Activated gamma-delta T cell treated with Interleukin-2 at 50 U/mL for 16 hours (primary cell): ENCODE data around the gene KREMEN2.
A peak's percentile ranks its signal among the peaks of the same experiment; 100 is the strongest.
"Not testable (repeated sequence)": the region's sequence is repeated elsewhere in the genome, so short reads cannot be mapped to it uniquely, and the experiment has no call there.

ENCODE experiments used
- DNase-seq: peaks from one replicate; pipeline ENCODE4 v3.0.0-alpha.2; 2020

The KREMEN2 gene

DNA sequence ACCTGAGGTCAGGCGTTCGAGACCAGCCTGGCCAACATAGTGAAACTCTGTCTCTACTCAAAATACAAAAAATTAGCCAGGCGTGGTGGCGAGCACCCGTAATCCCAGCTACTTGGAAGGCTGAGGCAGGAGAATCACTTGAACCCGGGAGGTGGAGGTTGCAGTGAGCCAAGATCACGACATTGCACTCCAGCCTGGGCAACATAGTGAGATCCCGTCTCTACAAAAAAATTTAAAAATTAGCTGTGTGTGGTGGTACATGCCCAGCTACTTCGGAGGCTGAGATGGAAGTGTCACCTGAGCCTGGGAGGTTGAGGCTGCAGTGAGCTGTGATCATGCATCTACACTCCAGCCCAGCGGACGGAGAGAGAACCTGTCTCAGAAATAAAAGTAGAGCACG is 20.4 kb upstream of the KREMEN2 start:
- DNase-seq = not testable (repeated sequence)

DNA sequence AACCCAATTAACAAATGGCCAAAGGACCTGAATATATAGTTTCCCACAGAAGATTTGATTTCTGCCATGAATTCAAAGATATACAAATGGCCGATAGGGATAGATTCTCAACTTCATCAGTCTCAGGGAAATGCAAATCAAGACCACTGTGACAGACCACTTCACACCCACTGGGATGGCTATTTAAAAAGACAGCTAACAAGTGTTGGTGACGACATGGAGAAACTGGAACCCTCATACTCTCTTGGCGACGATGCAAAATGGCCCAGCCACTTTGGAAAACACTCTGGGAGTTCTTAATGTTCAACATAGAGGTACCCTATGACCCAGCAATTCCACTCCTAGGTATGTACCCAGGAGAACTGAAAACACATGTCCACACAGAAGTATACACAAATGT is 17.4 kb upstream of the KREMEN2 start:
- no peak for DNase-seq

DNA sequence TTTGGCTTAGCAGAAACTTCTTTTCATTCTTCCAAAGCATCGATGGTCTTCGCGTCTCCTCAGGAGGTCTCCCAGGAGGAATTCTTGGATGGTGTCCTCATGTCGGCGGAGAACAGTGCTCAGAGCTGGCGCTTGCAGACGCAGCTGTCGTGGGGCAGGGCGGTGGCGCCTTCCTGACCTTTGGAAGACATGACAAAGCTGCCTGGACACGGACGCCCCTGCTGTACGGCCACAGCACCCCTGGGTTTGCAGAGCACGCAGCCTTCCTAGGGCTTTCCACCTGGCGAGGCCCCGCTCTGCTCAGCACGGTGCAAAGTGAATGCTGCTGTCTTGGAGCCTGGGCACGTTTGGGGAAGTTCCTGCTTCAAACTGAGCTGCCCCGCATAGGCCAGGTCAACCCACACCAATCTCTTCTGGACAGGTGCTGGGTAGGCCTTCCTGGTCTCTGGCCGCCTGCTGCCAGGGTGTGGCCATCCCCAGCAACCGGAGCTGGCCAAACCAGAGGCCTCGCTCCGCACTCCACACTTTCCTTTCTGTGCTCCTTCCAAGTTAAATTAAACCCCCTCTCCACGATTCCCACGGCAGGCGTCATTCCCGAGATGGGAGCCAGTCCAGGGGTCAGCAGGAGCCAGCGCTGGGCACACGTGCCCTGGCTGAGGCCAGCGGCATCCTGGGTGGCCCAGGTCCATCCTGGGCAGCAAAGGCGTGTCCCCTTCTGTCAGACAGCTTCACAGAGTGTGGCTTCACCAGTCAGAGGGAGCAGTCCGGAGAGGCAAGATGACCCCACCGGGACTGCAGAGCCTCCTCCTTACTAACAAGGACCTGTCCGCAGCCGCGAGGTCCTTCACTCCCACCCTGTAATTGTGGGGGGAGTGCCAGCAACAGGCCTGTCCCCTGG is 15.0 kb upstream of the KREMEN2 start:
- no peak for DNase-seq

DNA sequence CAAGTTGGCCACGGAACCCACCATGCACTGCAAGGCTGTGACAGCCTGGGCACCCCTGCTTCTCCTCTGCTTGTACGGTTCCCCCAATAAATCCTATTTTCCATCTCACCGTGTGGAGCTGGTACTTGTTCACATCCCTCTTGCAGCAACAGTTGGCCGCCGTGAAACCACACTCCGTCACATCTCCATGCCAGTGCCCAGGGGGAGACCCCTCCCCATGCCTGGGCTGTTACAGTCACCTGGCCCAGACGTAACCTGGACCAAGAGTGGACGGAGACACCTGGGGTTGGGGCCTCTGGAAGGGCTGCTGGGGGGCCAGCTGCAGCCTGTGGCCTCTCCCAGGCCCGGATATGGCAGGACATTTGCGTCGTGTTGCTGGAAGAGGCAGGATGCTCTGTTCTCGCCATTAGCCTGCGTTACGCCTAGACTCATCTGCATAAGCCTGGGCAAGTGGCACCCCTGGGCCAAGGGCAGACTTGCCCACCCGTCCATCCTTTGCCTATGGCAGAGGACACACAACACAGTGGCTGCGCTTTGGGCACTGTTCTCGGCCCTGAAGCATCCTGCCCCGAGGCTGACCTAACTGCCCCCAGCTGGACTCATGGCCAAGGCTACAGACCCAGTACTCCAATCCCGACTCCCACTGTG is 14.2 kb upstream of the KREMEN2 start:
- no peak for DNase-seq

DNA sequence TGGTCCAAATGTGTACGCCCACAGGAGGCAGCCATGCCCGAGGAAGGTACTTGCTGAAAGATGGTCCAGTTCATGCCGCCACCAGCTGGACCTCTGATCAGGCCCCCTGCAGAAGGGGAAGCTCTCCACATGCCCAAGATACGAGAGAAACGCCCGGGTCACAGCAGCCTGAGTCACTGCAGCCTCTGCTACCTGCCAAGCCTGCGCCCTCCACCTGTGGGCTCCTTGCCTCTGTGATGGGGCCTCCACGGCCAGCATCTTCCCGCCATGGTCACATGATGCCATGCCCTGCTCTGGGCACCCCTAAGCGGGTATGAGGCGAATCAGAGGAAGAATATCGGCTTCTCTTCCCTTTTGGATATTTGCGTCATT is 13.7 kb upstream of the KREMEN2 start:
- DNase-seq = no peak

DNA sequence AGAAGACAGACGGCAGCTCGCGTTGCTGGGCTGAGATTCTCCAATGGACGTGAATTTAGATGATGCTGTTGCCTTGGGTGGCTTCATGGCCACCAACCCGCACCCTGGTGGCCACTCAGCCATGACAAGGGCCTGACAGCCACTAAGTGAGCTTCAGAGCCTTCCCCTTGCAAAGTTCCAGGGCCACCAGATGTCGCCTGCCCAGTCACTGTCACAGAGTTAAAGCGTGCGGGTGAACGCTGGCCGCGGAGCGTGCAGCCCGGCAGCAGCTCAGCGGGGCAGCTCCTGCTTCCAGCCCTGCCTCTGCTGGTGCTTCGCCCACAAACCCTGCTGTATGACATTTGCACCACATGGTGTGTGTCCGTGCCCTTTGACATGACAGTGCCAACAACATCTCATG is 13.3 kb upstream of the KREMEN2 start:
- DNase-seq = no peak

DNA sequence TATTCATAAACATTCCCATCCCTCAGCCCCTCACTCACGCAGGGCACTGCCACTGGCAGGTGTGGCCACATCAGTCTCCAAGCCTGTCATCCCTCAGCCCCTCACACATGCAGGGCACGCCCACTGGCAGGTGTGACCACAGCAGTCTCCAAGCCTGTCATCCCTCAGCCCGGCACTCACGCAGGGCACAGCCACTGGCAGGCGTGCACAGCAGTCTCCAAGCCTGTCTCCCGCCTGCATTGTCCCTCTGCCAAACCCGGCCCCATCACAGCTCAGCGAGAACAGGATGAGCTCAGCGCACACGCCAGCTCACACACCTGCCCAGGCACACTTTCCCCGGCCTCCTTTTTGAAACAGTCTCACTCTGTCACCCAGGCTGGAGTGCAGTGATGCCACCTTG is 11.4 kb upstream of the KREMEN2 start:
- no peak for DNase-seq

DNA sequence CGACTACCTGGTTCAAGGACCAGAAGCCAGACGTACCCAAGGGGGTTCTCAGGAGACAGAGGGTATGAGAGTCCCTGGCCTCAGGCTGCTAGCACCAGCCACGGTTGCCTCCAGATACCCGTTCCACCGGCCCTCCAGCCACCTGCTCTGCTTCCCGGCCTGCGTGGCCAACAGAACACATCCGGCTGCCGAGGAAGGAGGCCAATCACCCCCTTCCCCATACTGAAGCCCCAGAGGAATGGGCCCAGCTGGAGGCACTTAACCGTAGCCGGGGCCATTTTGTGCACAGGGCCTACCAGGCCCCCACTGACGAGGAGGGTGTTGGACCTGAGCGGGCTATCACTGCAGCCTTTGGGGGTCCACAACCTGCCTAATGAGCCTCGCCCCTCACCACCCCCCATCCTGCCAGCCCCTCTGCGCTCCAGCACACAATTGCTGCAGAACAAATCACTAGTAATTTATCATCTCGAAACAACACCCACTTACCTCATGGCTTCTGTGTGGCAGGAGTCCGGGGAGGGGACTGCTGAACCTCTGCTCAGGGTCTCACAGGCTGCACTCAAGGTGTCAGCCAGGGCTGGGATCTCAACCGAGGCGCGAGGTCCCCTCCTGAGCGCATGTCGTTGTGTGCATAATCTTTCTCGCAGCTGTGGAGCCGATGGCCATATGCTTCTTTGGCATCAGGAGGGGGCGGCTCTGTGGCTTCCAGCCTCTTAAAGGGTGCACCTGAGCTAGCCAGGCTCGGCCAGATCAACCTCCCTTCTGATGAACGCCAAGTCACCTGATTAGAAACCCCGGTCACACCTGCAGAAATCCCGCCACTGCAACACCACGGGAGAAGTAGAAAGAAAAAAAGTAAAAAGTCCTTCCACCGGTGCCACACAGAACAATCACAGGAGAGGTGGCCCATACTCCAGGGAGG is 10.1 kb upstream of the KREMEN2 start:
- DNase-seq = no peak

DNA sequence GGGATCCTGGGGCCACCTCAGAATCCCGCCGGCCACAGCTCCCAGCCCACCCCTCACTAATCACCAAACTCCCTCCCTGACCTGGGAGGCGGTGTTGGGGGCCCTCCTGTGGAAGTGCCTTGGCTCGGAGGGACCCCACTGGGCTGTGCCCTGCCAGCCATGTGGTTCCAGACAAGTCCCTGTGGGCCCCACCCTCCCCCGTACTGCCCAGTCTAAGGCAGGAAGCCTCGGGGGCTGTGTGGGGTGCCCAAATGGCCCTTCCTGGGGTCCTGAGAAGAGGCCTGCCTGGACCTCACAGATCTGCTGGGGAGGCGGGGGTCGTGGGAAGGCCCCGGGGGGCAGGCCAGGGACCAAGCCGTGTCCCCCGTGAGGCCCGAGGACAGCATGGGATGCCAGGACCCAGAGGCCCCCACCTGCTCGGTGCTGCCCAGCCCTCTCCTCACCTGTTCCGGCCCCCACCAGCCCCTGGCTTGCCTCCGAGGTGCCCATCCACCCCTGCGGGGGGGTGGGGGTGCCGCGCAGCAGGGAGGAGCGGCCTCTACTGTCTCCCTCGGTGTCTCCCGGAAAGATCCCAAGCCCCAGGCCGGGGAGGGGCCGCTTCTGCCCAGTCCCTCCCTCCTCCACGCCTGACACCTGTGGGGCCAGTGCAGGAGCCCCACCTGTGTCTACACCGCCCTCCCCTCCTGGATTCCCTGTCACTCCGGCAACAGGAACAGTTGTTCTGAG is 9.3 kb upstream of the KREMEN2 start:
- no peak for DNase-seq

DNA sequence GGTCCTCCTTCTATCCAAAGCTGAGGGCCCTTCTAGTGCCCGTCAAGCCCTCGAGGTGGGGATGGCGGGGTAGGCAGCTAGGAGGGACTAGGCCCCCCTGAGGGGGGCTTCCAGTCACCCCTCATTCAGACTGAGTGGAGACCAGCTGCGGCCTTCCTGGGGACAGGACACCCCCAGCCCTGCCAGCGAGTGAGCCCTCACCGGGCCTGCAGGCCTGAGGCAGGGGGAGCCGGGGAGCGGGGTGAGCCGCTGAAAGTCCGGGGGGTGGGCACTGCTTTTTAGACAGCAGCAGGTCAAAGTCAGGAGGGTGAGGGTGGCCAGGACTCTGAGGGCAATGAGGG is 8.7 kb upstream of the KREMEN2 start:
- no peak for DNase-seq

DNA sequence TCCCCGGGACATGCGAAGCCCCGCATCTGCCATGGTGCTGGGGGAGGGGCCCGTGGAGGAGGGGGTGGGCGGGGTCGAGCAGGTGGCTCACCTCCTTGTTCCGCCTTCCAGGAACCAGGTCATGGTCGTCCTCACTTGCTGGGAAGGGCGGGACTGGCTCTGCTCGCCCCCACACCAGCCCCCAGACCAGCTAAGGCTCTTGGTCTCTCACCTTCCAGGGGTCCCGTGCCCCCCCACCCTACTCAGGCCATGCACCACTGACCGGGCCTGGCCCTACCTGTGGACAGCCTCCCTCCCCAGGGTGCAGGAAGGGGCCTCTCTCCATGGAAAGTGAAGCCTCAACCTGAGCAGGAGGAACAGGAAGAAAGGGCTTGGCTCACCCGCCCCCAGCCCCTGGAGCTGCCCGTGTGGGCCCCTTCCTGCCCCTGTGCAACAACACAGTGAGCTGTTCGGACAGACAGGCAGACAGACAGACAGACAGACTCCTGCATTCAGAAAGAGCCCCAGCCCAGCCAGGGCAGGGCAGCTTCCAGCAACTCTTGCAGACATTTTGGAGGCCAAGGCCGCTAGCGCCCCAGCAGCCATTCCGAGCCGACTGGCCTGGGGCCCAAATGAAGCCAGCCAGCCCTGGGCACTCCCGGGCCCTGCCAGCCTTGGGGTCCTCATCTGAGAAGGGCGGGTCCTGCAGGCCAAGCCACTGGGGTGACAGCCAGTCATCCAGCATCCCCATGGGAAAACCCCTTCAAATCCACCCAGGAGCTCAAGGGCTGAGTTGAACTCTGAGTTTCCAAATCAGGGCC is 8.1 kb upstream of the KREMEN2 start:
- no peak for DNase-seq

DNA sequence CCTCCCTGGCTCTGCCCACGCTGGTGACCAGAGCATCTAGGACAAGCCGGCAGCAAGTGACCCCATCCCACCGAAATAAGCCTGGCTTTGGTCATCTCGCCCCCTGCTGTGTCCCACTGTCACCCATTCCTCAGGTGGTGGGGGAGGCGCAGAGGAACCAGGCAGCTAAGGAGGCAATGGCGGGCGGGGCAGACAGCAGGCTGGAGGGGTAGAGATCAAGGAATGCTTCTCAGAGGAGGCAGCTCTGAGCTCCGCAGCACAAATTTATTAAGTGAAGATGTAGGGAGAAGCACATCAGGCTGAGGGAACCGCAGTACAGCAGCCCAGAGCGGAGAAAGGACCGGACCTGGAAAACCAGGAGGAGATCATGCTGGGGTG is 7.5 kb upstream of the KREMEN2 start:
- no peak for DNase-seq

DNA sequence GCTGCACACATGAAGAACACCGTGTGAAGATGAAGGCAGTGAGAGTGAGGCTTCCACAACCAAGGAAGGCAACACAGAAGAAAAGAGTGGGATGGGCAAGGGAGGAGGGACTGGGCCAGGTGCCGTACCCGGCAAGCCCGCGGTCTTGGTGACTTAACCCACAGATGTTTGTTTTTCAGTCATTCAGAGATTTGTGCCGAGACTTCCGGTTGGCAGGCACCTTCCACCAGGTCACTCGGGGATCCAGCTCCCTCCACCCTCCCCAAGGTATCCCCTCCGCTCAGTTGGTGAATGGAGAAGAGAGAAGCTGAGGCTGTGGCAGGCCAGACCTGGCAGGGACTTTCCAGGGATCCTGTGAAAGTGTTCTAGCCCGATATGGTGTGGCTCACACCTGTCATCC is 4.9 kb upstream of the KREMEN2 start:
- no peak for DNase-seq

DNA sequence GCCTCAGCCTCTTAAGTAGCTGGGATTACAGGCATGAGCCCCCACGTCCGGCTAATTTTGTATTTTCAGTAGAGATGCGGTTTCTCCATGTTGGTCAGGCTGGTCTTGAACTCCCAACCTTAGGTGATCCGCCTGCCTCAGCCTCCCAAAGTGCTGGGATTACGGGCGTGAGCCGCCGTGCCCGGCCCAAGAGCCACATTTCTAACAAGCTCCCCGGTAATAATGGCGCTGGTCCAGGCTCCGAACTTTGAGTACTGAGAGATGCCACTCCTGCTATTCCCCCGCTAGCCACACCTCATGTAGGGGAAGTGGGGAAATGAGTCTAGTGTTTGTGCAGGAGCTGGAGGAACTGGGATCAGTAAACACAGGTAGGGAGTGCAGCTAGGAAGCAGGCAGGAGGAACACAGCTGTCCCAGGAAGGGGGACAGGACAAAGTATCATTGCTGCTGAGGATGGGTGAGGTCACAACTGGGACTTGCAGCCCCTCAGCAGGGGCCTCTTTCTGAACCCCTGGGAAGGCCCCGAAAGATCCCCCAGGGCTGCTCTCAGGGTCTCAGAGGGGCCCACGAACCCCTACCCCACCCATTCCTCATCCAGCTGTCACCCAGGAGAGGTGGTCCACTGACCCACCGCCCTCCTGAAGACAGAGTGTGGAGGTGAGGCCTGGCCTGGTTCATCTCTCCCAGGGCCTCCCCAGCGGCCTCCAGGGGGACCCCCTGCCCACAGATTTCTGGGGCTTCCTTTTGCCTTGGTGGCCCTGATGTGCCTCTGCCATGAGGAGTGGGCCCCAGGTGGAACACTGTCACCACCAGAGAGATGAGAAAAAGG is 3.7 kb upstream of the KREMEN2 start:
- DNase-seq = no peak

DNA sequence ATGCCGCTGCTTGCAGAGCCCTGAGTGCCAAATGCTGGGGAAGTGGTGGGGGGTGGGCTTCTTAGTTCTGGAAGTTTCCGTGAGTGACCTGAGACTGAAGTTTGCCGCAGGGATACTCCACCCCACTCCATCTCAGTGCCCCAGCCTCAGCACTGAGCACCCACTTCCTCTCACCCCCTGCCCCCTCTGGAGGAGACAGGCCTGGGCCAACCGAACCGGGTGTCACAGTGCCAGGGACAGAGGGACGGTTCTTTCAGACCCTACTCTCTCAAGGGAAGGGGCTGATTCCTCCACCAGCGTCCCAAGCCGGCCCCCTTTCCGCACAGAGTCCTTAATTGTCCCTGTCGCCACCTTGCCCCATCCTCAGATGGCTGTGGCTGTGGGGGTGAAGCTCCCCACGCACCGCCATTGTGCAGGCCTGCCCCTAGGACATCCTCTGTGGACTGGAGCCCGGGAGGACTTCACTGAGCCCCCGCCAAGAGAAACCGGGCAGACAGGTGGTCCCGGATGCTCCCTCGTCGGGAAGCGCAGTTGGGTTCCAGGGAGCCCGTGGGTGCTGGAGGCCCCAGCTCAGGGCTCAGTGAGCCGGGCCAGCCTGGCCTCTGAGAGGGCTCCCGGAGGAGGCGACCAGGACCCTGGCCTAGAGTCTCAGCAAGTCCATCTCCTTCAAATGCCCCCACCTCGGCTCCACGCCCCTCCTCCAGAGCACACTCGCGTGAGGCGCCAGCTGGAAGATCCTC is 1.6 kb upstream of the KREMEN2 start:
- no peak for DNase-seq

DNA sequence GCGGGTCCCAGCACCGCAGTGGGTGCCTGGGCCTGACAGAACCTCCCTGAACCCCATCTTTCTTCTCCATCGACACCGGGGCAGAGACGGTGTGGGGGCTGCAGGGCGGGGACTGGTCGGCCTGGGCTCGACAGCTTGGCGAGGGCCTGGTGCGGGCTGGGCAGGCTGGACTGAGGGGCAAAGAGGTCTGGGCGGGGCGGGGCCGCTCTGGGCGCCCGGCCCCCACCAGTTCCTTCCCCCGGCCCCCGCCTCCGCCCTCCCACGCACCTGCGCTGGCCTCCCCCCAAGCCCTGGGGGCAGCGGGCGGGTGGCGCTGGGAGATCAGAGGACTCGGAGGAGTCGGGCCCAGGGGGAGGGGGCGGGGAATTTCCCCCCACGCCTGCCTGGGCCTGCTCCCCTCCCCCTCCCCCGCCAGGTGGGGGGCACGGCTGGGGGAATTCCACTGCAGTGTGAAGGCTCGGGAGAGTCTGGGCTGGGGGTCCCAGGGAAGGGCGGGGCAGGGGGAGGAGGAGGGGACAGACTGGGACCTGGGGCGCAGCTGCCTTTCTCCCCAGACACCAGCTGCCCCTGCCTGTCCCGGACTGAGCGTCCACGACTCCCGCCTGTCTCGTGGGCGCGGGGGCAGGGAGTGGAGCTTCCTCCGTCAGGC is 877 bp upstream of the KREMEN2 start:
- no peak for DNase-seq

DNA sequence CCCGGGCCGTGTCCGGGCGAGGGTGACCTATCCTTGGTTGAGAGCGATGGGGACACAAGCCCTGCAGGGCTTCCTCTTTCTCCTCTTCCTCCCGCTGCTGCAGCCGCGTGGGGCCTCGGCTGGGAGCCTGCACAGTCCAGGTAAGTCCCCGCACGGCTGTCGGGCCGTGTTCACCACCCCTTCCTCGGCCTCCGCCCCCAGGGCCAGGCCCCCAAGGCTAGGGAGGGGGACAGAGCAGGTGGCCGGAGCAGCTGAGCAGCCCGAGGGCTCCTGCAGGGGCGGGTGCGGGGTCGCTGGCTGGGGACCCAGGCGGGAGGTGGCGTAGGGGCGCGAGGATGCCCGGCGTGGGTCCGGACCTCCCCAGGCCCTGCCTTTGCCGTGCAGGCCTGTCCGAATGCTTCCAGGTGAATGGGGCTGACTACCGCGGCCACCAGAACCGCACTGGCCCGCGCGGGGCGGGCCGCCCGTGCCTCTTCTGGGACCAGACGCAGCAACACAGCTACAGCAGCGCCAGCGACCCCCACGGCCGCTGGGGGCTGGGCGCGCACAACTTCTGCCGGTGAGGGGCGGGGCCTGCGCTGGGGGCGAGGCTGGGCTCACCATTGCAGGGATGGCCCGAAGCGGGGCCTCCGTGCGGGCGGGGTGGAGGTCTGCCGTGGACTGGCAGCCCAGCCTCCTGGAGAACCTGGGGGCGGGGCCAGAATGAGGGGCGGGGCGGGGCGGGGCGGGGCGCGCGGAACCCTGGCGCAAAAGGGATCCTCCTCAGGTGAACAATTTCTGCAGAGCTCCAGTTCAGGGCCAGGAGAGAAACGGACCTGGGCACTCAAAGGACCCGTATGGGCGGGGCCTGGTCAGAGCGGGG is 631 bp downstream of the KREMEN2 start:
- DNase-seq = peak; percentile 39

DNA sequence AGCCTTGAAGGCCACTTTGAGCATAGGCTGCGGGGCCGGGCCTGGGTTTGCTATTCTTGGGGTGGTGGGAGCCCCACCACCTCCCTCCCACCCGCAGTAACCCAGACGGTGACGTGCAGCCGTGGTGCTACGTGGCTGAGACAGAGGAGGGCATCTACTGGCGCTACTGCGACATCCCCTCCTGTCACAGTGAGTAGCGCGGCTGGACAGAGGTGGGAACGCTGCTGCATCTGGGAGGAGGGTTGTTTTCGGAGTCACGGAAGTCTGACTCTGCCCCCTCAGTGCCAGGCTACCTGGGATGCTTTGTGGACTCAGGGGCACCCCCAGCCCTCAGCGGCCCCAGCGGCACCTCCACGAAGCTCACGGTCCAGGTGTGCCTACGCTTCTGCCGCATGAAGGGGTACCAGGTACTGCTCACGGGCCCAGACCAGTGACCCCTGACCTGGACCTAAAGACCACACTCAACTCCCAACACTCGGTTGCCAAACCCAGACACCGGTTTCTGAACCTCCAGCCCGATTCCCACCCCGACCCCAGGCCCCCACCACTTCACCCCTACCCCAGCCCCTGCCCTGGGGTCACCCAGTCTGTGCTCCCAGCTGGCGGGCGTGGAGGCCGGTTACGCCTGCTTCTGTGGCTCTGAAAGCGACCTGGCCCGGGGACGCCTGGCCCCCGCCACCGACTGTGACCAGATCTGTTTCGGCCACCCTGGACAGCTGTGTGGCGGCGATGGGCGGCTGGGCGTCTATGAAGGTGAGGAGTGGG is 2.1 kb downstream of the KREMEN2 start:
- DNase-seq = no peak
